Esophagus muscularis mucosa (tissue), 4 donors: ENCODE measurements around the gene PRDX2. TPM values are rescaled to one million over a fixed set of nuclear protein-coding genes. Genes with fewer than 3 reads are reported as not detected.

ENCODE experiments used
- DNase-seq: peaks from one replicate; pipeline ENCODE4 v3.0.0-alpha.2; 2017; ENCODE audit errors: extremely low spot score
- H3K27ac ChIP-seq, 4 donors: fragments of 200-600 bp; sonication (generic); replicated peaks in 1 of 4; 1 replicate in 3 of 4; 2 replicates in 1 of 4; pipeline ENCODE4 v1.5.1; 2016 to 2019; ENCODE audit warnings: mild to moderate bottlenecking in 1 of 4
- H3K27me3 ChIP-seq, 4 donors: fragments of 200-600 bp; sonication (generic); one replicate each; pipeline versions ENCODE4 v1.5.1 to v1.6.0; 2016 to 2019
- H3K36me3 ChIP-seq, 4 donors: fragments of 200-600 bp; sonication (generic); one replicate each; pipeline ENCODE4 v1.5.1; 2016 to 2019
- H3K4me1 ChIP-seq, 4 donors: fragments of 200-600 bp; sonication (generic); one replicate each; pipeline ENCODE4 v1.5.1; 2016 to 2019
- H3K4me3 ChIP-seq, 4 donors: fragments of 200-600 bp; sonication (generic); 1 replicate in 2 of 4; 2 replicates in 2 of 4; pipeline ENCODE4 v1.5.1; 2016 to 2019; ENCODE audit warnings: mild to moderate bottlenecking in 4 of 4, moderate library complexity in 1 of 4
- H3K9me3 ChIP-seq, 4 donors: fragments of 200-600 bp; sonication (generic); 1 replicate in 3 of 4; 2 replicates in 1 of 4; pipeline ENCODE4 v1.5.1; 2016 to 2019
- EP300 ChIP-seq: sonication (generic); formaldehyde crosslinking; IDR thresholded peaks from one replicate; pipeline ENCODE4 v1.6.1; 2017; ENCODE audit warnings: antibody characterized with exemption
- POLR2A ChIP-seq: fragments of 450-650 bp; IDR thresholded peaks from one replicate; pipeline ENCODE4 v1.6.1; 2017; ENCODE audit warnings: antibody characterized with exemption, moderate library complexity, mild to moderate bottlenecking, low read depth
- POLR2AphosphoS5 ChIP-seq, 2 donors: sonication (generic); formaldehyde crosslinking; IDR thresholded peaks; one replicate each; pipeline ENCODE4 v1.6.1; 2017; ENCODE audit warnings: antibody characterized with exemption in 2 of 2
- WGBS: methylation state at CpG from one replicate; pipeline ENCODE4 v1.1.5; 2018; 5-methylcytosine and 5-hydroxymethylcytosine counted together
- intact Hi-C: fragments of 100-400 bp; cut with DNase I; formaldehyde crosslinking; loops from one replicate; pipeline ENCODE4 v1.15.1; 2023
- total RNA-seq, 4 donors: library from RNA; depleted of rRNA; stranded (reverse); fragments of >200 nt; gene quantifications; one replicate each; pipeline versions ENCODE4 v1.1.0 to v1.2.1, GENCODE V29; 2016
- TF ChIP-seq, protein P1 (sequence below), 3 experiments: fragments of 200-600 bp in 2 of 3; fragments of 450-650 bp in 1 of 3; sonication (generic) in 2 of 3; IDR thresholded peaks; one replicate each; pipeline ENCODE4 v1.5.1; 2017 to 2019; ENCODE audit warnings: antibody characterized with exemption in 3 of 3, mild to moderate bottlenecking in 2 of 3, moderate library complexity in 1 of 3

Gene PRDX2
- total RNA-seq, 4 donors from 2014 or later: 236 to 275 (median 250) TPM

DNA sequence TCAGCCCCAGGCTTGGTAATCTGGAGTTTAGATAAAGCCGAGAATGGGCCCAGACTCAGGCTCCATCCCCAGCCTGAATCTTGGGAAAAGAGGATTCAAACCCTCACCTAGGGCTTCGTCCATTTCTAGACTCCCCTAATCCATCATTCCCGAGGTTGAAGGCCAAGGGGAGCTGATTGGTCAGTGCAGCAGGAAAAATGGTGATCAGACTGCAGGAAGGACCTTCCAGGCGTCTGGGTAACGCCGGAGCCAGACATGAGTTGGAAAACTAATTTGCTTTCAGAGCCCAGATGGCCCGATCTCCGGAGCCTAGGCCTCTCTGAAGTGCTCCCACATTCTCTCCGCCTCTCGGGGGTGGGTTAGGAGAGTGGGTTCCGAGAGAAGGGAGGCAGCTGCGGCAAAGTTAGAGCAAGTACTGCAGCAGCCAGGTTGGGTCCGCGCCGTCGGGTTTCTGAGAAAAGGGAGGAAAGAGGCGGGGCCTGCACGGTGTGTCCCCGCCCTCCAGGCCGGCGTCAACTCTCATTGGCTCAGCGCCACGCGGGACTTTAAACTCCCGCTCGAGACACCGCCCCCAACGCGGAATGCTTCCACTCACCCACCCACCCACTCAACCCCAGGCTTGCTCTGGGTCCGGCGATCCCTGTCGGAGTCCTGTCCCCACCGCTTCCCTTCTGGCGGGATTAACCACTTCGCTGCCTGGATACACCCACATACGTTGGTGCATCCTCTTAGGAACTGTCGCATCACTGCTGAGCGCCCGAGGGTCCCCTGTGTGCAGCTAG is 33.6 kb upstream of the PRDX2 start:
- intact Hi-C loops: no loop called here
- 9% methylated on average over 23 of the region's 39 CpGs for WGBS
- Histone ChIP-seq H3K4me1 (peaks cover 14 to 59% (median 40%) of the 10 kb centered on the region in 4 donors), H3K4me3 (no peak overlapping the region), H3K27ac (no peak overlapping the region), H3K9me3 (no peaks in the 10 kb centered on the region), H3K36me3 (no peaks in the 10 kb centered on the region), H3K27me3 (peaks cover 0 to 100% (median 89%) of the 10 kb centered on the region in 4 donors)
- no peak for TF ChIP-seq POLR2AphosphoS5 (IDR thresholded peaks at IDR 0.05)
- no peak for TF ChIP-seq POLR2A
- TF ChIP-seq EP300: no peak
- TF ChIP-seq, protein P1, sequence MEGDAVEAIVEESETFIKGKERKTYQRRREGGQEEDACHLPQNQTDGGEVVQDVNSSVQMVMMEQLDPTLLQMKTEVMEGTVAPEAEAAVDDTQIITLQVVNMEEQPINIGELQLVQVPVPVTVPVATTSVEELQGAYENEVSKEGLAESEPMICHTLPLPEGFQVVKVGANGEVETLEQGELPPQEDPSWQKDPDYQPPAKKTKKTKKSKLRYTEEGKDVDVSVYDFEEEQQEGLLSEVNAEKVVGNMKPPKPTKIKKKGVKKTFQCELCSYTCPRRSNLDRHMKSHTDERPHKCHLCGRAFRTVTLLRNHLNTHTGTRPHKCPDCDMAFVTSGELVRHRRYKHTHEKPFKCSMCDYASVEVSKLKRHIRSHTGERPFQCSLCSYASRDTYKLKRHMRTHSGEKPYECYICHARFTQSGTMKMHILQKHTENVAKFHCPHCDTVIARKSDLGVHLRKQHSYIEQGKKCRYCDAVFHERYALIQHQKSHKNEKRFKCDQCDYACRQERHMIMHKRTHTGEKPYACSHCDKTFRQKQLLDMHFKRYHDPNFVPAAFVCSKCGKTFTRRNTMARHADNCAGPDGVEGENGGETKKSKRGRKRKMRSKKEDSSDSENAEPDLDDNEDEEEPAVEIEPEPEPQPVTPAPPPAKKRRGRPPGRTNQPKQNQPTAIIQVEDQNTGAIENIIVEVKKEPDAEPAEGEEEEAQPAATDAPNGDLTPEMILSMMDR (IDR thresholded peaks at IDR 0.05): no peak
- no peak for DNase-seq

DNA sequence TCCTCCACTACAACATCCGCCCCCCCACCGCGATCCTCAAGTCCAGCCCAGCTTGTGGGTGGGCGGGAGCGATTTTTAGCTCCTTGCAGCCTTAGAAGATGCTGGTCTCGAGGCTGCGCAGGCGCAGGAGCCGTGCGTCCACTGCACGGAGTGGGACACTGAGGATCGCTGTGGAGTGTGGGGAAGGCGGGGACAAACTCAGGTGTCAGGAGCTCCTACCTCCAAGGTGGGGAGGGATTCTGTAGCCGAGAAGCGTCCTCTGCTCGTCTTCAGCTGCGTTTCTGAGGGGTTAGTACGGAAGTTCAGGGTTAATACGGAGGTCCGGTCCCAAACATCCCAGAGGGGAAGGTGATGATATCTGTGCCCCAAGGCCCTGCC is 33.0 kb upstream of the PRDX2 start, which contains the start of gene RTBDN:
RTBDN (minus strand) TSS at position 14 of the 378 bp plus-strand sequence. CDS start 4,600 bp downstream, outside the sequence.
- H3K36me3 ChIP-seq: no peaks in the 10 kb centered on the region
- TF ChIP-seq POLR2A (no peak), EP300 (no peak), POLR2AphosphoS5 (IDR thresholded peaks at IDR 0.05) (no peak)
- TF ChIP-seq, protein P1 (IDR thresholded peaks at IDR 0.05): no peak
- WGBS: 16% methylated on average over 17 of the region's 20 CpGs
- peaks cover 0 to 100% (median 89%) of the 10 kb centered on the region in 4 donors for H3K27me3 ChIP-seq
- no peak for DNase-seq
- H3K4me3 ChIP-seq: peak within 1 kb of the TSS; percentile 48 to 59 (median 51)
- H3K4me1 ChIP-seq: peaks cover 14 to 59% (median 40%) of the 10 kb centered on the region in 4 donors
- no peak within 1 kb of the TSS for H3K27ac ChIP-seq
- intact Hi-C loops: no loop called here
- no peaks in the 10 kb centered on the region for H3K9me3 ChIP-seq

DNA sequence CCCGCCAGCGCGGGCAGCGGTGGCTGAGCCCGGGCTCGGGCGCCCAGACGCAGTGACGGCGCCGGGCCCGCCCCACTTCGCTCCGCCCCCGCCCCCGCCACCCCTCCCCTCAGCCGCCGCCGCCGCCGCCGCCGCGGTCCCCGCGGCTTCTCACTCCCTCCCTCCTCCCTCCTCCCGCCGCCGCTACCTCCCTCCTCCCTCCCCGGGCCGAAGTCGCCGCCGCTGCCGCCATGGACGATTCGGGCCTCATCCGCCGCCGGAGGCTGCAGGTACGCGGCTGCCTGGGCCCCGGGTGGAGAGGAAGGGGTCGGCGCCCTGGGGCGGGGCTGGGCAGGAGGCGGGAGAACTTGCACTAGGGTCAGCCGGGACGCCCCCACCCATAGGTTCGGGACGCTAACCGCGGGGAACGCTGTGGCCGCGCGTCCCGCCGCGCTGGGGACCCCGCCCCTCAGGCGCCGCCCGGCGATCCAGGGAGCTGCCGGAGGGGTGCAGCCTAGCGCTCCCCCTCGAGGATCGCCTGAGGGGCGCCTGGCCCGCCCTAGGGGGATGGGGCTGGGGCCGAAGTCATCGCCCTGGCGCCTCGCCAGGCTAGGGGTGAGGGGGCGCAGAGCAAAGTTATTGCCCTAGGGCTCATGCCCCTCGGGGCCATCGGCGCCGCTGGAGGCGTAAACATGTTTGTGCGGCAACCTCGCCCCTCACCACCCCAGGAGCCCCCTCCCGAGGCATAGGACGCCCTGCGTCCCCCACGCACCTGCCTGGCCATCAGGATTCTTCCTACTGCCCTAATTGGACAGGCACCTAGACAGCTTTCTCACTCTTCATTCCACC is 32.4 kb upstream of the PRDX2 start:
- intact Hi-C loops: no loop called here
- no peak overlapping the region for H3K27ac ChIP-seq
- WGBS: 3% methylated on average over 11 of the region's 87 CpGs
- H3K36me3 ChIP-seq: no peaks in the 10 kb centered on the region
- no peak for DNase-seq
- peak overlapping the region; percentile 48 to 59 (median 51) for H3K4me3 ChIP-seq
- peaks cover 0 to 100% (median 89%) of the 10 kb centered on the region in 4 donors for H3K27me3 ChIP-seq
- H3K9me3 ChIP-seq: no peaks in the 10 kb centered on the region
- TF ChIP-seq POLR2A: no peak
- no peak for TF ChIP-seq EP300
- TF ChIP-seq, protein P1 (IDR thresholded peaks at IDR 0.05): no peak
- TF ChIP-seq POLR2AphosphoS5 (IDR thresholded peaks at IDR 0.05): no peak
- peaks cover 14 to 57% (median 39%) of the 10 kb centered on the region in 4 donors for H3K4me1 ChIP-seq

DNA sequence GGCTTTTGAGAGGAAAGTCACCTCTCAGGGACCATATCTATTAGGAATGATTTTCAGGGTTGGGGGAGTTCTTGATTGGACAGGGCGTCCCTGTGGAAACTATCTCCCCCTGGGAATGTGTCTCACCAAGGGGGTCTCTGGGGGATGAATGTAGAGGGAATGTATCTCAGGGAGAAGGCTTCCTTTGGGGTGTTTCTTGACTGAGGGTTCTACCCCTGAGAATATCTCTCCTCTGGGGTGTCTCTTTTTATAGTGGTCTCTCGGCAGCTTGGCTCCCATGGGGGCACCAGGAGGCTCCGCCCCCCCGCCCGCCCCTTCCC is 31.8 kb upstream of the PRDX2 start:
- WGBS: 0% methylated on average over 2 of the region's 5 CpGs
- Histone ChIP-seq H3K4me1 (peaks cover 8 to 55% (median 35%) of the 10 kb centered on the region in 4 donors), H3K27ac (no peak overlapping the region), H3K27me3 (peaks cover 0 to 100% (median 85%) of the 10 kb centered on the region in 4 donors), H3K36me3 (no peaks in the 10 kb centered on the region), H3K4me3 (peak overlapping the region; percentile 48 to 59 (median 51)), H3K9me3 (no peaks in the 10 kb centered on the region)
- TF ChIP-seq, protein P1 (IDR thresholded peaks at IDR 0.05): no peak
- TF ChIP-seq POLR2A (no peak), POLR2AphosphoS5 (IDR thresholded peaks at IDR 0.05) (no peak), EP300 (no peak)
- DNase-seq: no peak
- intact Hi-C loops: no loop called here
